ENCODE data around the gene OSTN. TPM values are rescaled to one million over a fixed set of nuclear protein-coding genes. Genes with fewer than 3 reads are reported as not detected.

OSTN gene
- total and polyA plus RNA-seq, 9 of the 15 experiments (the other 6 are each of a cell fraction or from before 2014, with no cell fraction given): not detected

DNA sequence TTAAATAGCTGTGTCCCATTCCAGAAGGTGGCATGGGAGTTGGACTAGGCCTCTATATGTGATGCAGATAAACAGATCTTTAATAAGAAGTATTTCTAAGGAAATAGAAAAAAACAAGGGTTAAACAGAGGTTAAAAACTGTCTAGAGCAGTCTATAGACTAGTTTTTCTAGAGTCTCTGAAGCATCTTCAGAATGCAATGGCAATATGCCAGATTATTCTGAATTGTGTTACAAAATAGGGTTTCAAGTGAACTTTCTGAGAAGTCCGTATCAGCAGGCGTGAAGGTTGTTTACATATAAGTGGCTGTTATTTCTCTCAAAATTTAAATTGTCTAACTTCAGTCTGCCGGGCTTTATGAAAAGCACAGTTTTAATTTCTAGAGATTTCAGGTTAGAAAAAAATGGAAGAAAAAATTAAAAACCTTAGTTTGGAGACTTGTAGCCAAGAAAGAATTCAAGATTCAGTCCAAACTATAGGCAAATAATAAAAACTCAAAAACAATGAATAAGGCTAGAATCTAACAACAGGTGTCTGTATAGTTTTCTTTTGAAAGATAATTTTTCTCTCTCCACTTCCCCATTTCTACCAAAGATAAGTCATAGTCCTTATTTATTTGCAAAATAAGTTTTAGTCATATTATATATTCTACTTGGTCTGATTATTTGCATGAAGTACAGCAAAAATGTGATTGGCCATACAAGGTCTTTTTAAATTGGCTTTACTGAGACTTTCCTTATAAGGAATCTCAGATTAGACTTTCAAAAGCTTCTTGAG lies 55.2 kb downstream of the OSTN start:
- CTCF ChIA-PET (ENCODE audit: low intra/inter-chr PET ratio): no interaction called here

More for the DNA sequence above, 55.2 kb downstream of the OSTN start:
- in situ Hi-C loops (cut with MboI): no loop called here
- H3K36me3 ChIP-seq (ENCODE audit: control insufficient read depth, insufficient read depth, low read length): no peaks in the 10 kb centered on the region
- no peaks in the 10 kb centered on the region for H4K20me1 ChIP-seq (replicated peaks; ENCODE audit: control insufficient read depth, insufficient read depth, low read length)
- no peaks in the 10 kb centered on the region for H3K4me1 ChIP-seq (replicated peaks in 1 of 2; ENCODE audit: control insufficient read depth in 2 of 2, insufficient read depth in 2 of 2, low read length in 2 of 2)
- no peak for ATAC-seq
- FAIRE-seq: no peak
- TF ChIP-seq POLR2AphosphoS2 (IDR thresholded peaks at IDR 0.05; ENCODE audit: low read length): no peak
- no peak for TF ChIP-seq SREBF2 (CRISPR knock-in tag; IDR thresholded peaks at IDR 0.05)
- TF ChIP-seq GABPB2 (CRISPR knock-in tag; conservative IDR thresholded peaks at IDR 0.05): no peak
- TF ChIP-seq ZNF316 (IDR thresholded peaks at IDR 0.05): no peak
- TF ChIP-seq RBM22 (IDR thresholded peaks at IDR 0.05; ENCODE audit: low read depth, low read length, poor library complexity, severe bottlenecking): no peak
- TF ChIP-seq YBX1 (IDR thresholded peaks at IDR 0.05): no peak
- TF ChIP-seq NR2F6 (CRISPR knock-in tag; IDR thresholded peaks at IDR 0.05): no peak
- TF ChIP-seq CBFA2T3 (IDR thresholded peaks at IDR 0.05): no peak
- TF ChIP-seq, protein P1, sequence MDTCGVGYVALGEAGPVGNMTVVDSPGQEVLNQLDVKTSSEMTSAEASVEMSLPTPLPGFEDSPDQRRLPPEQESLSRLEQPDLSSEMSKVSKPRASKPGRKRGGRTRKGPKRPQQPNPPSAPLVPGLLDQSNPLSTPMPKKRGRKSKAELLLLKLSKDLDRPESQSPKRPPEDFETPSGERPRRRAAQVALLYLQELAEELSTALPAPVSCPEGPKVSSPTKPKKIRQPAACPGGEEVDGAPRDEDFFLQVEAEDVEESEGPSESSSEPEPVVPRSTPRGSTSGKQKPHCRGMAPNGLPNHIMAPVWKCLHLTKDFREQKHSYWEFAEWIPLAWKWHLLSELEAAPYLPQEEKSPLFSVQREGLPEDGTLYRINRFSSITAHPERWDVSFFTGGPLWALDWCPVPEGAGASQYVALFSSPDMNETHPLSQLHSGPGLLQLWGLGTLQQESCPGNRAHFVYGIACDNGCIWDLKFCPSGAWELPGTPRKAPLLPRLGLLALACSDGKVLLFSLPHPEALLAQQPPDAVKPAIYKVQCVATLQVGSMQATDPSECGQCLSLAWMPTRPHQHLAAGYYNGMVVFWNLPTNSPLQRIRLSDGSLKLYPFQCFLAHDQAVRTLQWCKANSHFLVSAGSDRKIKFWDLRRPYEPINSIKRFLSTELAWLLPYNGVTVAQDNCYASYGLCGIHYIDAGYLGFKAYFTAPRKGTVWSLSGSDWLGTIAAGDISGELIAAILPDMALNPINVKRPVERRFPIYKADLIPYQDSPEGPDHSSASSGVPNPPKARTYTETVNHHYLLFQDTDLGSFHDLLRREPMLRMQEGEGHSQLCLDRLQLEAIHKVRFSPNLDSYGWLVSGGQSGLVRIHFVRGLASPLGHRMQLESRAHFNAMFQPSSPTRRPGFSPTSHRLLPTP (IDR thresholded peaks at IDR 0.05; ENCODE audit: borderline replicate concordance, extremely low read depth, insufficient read length): no peak
- TF ChIP-seq NONO (IDR thresholded peaks at IDR 0.05; ENCODE audit: low read depth in 2 of 2, low read length in 1 of 2): no peak
- TF ChIP-seq ZZZ3 (IDR thresholded peaks at IDR 0.05): no peak
- TF ChIP-seq ZNF436 (CRISPR knock-in tag; IDR thresholded peaks at IDR 0.05): no peak
- no peak for TF ChIP-seq PHF8 (IDR thresholded peaks at IDR 0.05; ENCODE audit: borderline replicate concordance, low read length)
- TF ChIP-seq, protein P2, sequence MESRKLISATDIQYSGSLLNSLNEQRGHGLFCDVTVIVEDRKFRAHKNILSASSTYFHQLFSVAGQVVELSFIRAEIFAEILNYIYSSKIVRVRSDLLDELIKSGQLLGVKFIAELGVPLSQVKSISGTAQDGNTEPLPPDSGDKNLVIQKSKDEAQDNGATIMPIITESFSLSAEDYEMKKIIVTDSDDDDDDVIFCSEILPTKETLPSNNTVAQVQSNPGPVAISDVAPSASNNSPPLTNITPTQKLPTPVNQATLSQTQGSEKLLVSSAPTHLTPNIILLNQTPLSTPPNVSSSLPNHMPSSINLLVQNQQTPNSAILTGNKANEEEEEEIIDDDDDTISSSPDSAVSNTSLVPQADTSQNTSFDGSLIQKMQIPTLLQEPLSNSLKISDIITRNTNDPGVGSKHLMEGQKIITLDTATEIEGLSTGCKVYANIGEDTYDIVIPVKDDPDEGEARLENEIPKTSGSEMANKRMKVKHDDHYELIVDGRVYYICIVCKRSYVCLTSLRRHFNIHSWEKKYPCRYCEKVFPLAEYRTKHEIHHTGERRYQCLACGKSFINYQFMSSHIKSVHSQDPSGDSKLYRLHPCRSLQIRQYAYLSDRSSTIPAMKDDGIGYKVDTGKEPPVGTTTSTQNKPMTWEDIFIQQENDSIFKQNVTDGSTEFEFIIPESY (CRISPR knock-in tag; IDR thresholded peaks at IDR 0.05): no peak
- no peak overlapping the region for H2AFZ ChIP-seq (ENCODE audit: low read depth, low read length)
- no TSS peak for BruUV-seq (replicated peaks)
- WGBS (ENCODE audit: insufficient coverage, low coverage, missing lambda C conversion rate): 6% methylated on average over 3 of the region's 3 CpGs
- H3K79me2 ChIP-seq (ENCODE audit: control insufficient read depth, insufficient read depth, low read length): no peaks in the 10 kb centered on the region
- intact Hi-C loops (cut with micrococcal nuclease): no loop called here
- H3K4me3 ChIP-seq: no peak overlapping the region
- H3K4me2 ChIP-seq (ENCODE audit: insufficient read depth, low read length): no peak overlapping the region
- no peaks in the 10 kb centered on the region for H3K27me3 ChIP-seq (ENCODE audit: control insufficient read depth in 2 of 2, insufficient read depth in 2 of 2, low read length in 2 of 2)
- POLR2A ChIA-PET: interaction anchor here (0.6 to 1.0 kb wide), 2 partner anchors 18 to 246 kb away, joined by 3 read pairs; no protein-coding TSS in a partner anchor
- no peak overlapping the region for H3K27ac ChIP-seq (ENCODE audit: extremely low read depth, low read depth, low read length)
- H3K9me1 ChIP-seq (ENCODE audit: control insufficient read depth, insufficient read depth, low read length): no peaks in the 10 kb centered on the region
- H3K9me3 ChIP-seq (replicated peaks; ENCODE audit: control insufficient read depth, insufficient read depth, low read depth, low read length): no peaks in the 10 kb centered on the region
- H3K9ac ChIP-seq (ENCODE audit: insufficient read depth in 1 of 2, low read depth in 2 of 2, low read length in 2 of 2): no peak overlapping the region
- DNase-seq (ENCODE audit: extremely low read depth in 1 of 4, low spot score in 3 of 4): no peak

Measured in K562 (cell line).